Measurements from ENCODE around the gene GSTA5. TPM values are rescaled to one million over a fixed set of nuclear protein-coding genes. Genes with fewer than 3 reads are reported as not detected.
"Not testable (repeated sequence)": the region's sequence is repeated elsewhere in the genome, so short reads cannot be mapped to it uniquely, and the experiment has no call there.

The GSTA5 gene
- total and polyA plus RNA-seq, 2 experiments from 2014 or later, result not detected

DNA sequence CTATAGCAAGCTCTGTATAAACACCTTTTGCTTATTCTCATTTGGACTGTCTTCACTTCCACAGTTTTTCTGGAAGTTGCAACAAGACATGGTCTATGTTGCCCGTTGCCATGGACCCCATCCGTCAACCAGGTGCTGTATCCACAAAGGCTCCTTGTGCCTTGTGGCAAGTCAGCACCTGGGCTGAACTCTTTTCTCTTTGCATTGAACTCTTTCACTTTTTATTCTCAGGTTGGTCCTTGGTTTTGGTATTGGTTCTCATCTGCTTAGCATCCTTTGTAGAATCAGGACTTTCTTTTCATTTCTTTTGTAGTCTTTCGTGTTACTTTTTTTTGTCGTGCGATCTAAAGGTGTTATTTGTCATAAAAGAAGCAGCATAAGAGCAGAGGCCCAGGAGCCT is 32.0 kb downstream of the GSTA5 start:
- no peaks in the 10 kb centered on the region for H3K27me3 ChIP-seq
- no peaks in the 10 kb centered on the region for H3K4me1 ChIP-seq (ENCODE audit: low read depth)
- TF ChIP-seq CTCF (IDR thresholded peaks at IDR 0.05; ENCODE audit: low read depth, low read length), result no peak
- no peaks in the 10 kb centered on the region for H3K9me3 ChIP-seq (ENCODE audit: low read depth)
- no peaks in the 10 kb centered on the region for H3K36me3 ChIP-seq
- DNase-seq (ENCODE audit: low read depth in 1 of 2, low spot score in 1 of 2), result no peak
- no peak overlapping the region for H3K27ac ChIP-seq
- H3K4me3 ChIP-seq, result no peak overlapping the region

GRCh38 chr6:52803668-52804255 is 36.9 kb downstream of the GSTA5 start, which contains the start of gene GSTA1:
Gene GSTA1, minus strand, starts transcription at chr6:52803816. Its CDS starts 4,549 bp downstream, at chr6:52799267.
- not testable (repeated sequence) for H3K4me3 ChIP-seq; H3K36me3 ChIP-seq; DNase-seq (ENCODE audit: low read depth in 1 of 2, low spot score in 1 of 2); H3K27me3 ChIP-seq; H3K4me1 ChIP-seq (ENCODE audit: low read depth); H3K27ac ChIP-seq; H3K9me3 ChIP-seq (ENCODE audit: low read depth)

GRCh38 chr6:52802806-52803205 is 37.8 kb downstream of the GSTA5 start:
- no peak overlapping the region for H3K4me3 ChIP-seq
- no peak overlapping the region for H3K27ac ChIP-seq
- no peak for TF ChIP-seq CTCF (IDR thresholded peaks at IDR 0.05; ENCODE audit: low read depth, low read length)
- H3K4me1 ChIP-seq (ENCODE audit: low read depth), result no peaks in the 10 kb centered on the region
- no peaks in the 10 kb centered on the region for H3K36me3 ChIP-seq
- no peaks in the 10 kb centered on the region for H3K27me3 ChIP-seq
- DNase-seq (ENCODE audit: low read depth in 1 of 2, low spot score in 1 of 2), result no peak
- no peaks in the 10 kb centered on the region for H3K9me3 ChIP-seq (ENCODE audit: low read depth)

DNA sequence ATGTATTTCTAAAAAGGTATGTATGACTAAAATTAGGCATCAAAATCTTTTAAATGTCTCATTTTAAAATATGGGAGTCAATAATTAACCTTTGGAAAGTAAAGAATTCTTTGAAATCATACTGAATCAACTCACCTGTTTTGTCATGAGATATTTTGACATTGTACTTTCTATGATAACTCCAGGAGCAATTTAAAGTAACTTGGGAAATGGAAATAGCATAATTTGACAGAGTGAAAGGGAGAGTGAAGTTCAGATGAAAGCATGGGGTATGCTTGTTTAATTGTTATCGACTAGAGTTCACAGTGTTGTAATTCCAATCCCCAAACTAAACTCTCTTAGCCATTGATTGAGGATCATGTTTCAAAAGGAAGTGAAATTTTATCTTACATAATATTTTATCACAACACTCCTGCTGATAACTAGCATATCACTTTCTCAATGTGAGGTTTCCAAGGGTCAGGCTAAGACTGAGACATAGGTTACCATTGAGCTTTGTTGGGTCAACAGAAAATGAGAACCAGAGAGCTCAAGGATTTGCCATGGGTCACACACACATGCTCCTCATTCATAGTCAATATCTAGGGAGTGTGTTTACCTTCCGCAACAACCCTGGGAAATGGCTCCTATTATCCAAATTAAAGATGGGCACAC is 39.3 kb downstream of the GSTA5 start:
- DNase-seq (ENCODE audit: low read depth in 1 of 2, low spot score in 1 of 2), result no peak
- Histone ChIP-seq H3K36me3 (no peaks in the 10 kb centered on the region), H3K4me1 (ENCODE audit: low read depth) (no peaks in the 10 kb centered on the region), H3K4me3 (no peak overlapping the region), H3K9me3 (ENCODE audit: low read depth) (no peaks in the 10 kb centered on the region), H3K27ac (no peak overlapping the region), H3K27me3 (no peaks in the 10 kb centered on the region)
- TF ChIP-seq CTCF (IDR thresholded peaks at IDR 0.05; ENCODE audit: low read depth, low read length), result no peak

- not testable (repeated sequence) for H3K27me3 ChIP-seq; H3K27ac ChIP-seq; H3K4me1 ChIP-seq (ENCODE audit: low read depth); H3K4me3 ChIP-seq; H3K9me3 ChIP-seq (ENCODE audit: low read depth); H3K36me3 ChIP-seq
- DNase-seq (ENCODE audit: low read depth in 1 of 2, low spot score in 1 of 2), result peak in 1 of 2 donors; percentile 62
These were observed 41.3 kb downstream of the GSTA5 start for GRCh38 chr6:52799272-52799671.

DNA sequence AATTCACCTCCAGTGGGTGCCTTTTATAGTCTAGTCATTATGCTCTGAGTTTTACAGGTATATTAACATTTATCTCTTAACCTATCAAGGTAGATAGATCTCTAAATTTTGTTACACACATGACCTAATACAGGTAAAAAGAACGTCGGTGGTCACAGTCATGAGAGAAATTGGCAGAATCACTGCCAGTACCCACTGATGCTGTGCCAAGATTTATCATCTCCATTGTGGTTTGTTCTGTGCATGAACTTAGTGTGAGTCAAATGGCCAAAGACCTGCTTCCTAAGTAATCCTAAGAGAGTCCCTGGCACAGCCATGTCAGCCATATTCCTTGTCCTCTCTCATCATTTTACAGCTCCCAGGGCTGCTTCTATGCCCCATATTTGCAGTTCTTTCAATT is 46.2 kb downstream of the GSTA5 start:
- not testable (repeated sequence) for H3K36me3 ChIP-seq; H3K9me3 ChIP-seq (ENCODE audit: low read depth); H3K27me3 ChIP-seq; DNase-seq (ENCODE audit: low read depth in 1 of 2, low spot score in 1 of 2); H3K4me1 ChIP-seq (ENCODE audit: low read depth); H3K4me3 ChIP-seq; H3K27ac ChIP-seq

DNA sequence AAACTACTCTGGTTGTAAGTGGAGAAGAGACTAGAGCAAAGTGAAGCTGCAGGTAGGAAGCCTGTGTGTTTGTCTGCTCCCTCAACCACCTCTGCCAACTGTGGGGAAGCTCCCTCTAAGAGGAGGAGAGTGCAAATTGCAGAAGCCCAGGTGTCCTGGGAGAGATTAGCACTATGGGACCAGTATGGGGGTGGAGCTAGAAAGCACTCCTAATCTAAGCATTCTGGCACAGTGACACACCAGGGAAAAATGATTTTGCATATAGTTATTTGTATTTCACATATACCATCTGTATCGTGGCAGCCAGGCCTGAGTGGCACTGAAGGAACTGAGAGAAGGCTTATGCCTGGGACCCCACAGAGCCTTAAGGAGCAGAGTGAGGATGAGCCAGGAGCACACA is 49.8 kb downstream of the GSTA5 start:
- Histone ChIP-seq H3K4me1 (ENCODE audit: low read depth) (no peaks in the 10 kb centered on the region), H3K9me3 (ENCODE audit: low read depth) (no peaks in the 10 kb centered on the region), H3K27me3 (no peaks in the 10 kb centered on the region), H3K4me3 (no peak overlapping the region), H3K36me3 (no peaks in the 10 kb centered on the region), H3K27ac (no peak overlapping the region)
- TF ChIP-seq CTCF (IDR thresholded peaks at IDR 0.05; ENCODE audit: low read depth, low read length), result no peak
- no peak for DNase-seq (ENCODE audit: low read depth in 1 of 2, low spot score in 1 of 2)

DNA sequence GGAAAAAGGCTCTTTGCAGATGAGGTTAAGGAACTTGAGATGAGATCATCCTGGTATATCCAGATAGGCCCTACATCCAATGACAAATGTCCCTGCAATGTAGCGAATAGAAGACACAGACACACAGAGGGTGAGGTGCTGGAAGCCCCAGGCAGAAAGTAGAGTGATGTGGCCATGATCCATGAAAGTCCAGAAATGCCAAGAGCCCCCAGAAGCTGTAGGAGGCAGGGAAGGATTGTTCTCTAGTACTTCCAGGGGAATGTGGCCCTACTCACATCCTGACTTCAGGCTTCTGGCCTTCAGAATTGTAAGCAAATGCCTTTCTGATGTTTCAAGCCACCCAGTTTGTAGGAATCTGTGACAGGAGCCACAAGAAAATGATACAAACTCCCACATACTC is 51.0 kb downstream of the GSTA5 start:
- H3K9me3 ChIP-seq (ENCODE audit: low read depth); H3K4me3 ChIP-seq; H3K36me3 ChIP-seq; DNase-seq (ENCODE audit: low read depth in 1 of 2, low spot score in 1 of 2); H3K4me1 ChIP-seq (ENCODE audit: low read depth); H3K27ac ChIP-seq; H3K27me3 ChIP-seq: not testable (repeated sequence)

All from cardiac muscle cell (in vitro differentiated cells and primary cell).